Heart right ventricle (tissue), 16 donors: Measurements from ENCODE around the gene RAX2. TPM values are rescaled to one million over a fixed set of nuclear protein-coding genes. Genes with fewer than 3 reads are reported as not detected.

Source experiments
- ATAC-seq, 8 donors: fragments of 200-7000 bp; cut with Tn5 transposase; one replicate each; pipeline ENCODE4 v1.9.1; 2020; ENCODE audit warnings: mild to moderate bottlenecking in 8 of 8, moderate library complexity in 8 of 8, moderate number of reproducible peaks in 1 of 8
- DNase-seq, 2 donors: peaks; one replicate each; pipeline ENCODE4 v3.0.0-alpha.2; 2020
- H3K27ac ChIP-seq, 10 donors: fragments of 200-600 bp; sonication (generic) in 2 of 10; one replicate each; pipeline versions ENCODE4 v1.5.0 to v1.8.0; 2020 to 2022; ENCODE audit warnings: mild to moderate bottlenecking in 3 of 10
- H3K27me3 ChIP-seq, 7 donors: fragments of 200-600 bp; one replicate each; pipeline ENCODE4 v1.8.0; 2021 to 2022; ENCODE audit warnings: mild to moderate bottlenecking in 2 of 7
- H3K36me3 ChIP-seq, 9 donors: fragments of 200-600 bp; sonication (generic) in 1 of 9; one replicate each; pipeline versions ENCODE4 v1.5.0 to v1.8.0; 2020 to 2022; ENCODE audit warnings: mild to moderate bottlenecking in 2 of 9
- H3K4me1 ChIP-seq, 9 donors: fragments of 200-600 bp; sonication (generic) in 1 of 9; one replicate each; pipeline versions ENCODE4 v1.5.0 to v1.8.0; 2020 to 2022; ENCODE audit warnings: mild to moderate bottlenecking in 4 of 9
- H3K4me3 ChIP-seq, 10 donors: fragments of 200-600 bp; sonication (generic) in 2 of 10; one replicate each; pipeline versions ENCODE4 v1.5.0 to v1.8.0; 2020 to 2022; ENCODE audit warnings: mild to moderate bottlenecking in 7 of 10, moderate library complexity in 2 of 10
- H3K9me3 ChIP-seq, 11 donors: fragments of 200-600 bp in 10 of 11; sonication (generic) in 2 of 11; one replicate each; pipeline versions ENCODE4 v1.5.0 to v1.8.0; 2013 to 2022; ENCODE audit warnings: mild to moderate bottlenecking in 2 of 11, control low read depth in 1 of 11, moderate library complexity in 1 of 11
- WGBS, 2 donors: extraction: QIAGEN DNeasy Blood & Tissue Kit; methylation state at CpG; one replicate each; pipeline ENCODE4 v1.1.7; 2013; ENCODE audit warnings: inconsistent platforms in 1 of 2; 5-methylcytosine and 5-hydroxymethylcytosine counted together
- intact Hi-C, 10 donors: fragments of 100-400 bp; cut with DNase I; formaldehyde crosslinking; loops; one replicate each; pipeline versions ENCODE4 v1.11.1 to v1.14.2; 2022
- polyA plus RNA-seq, 2 donors: library from polyadenylated mRNA; stranded (reverse); fragments of 200-250 nt; gene quantifications; one replicate each; pipeline ENCODE4 v1.2.3, GENCODE V29; 2013
- total RNA-seq, 10 donors: library from RNA; stranded (reverse); fragmentation: NEBNext Ultra II Directional in 3 of 10; extraction: Animal tissue kit (Norgen Biotek cat#: 25700) in 3 of 10; gene quantifications; one replicate each; pipeline versions ENCODE4 v1.2.1 to v1.2.4, GENCODE V29; 2021 to 2023
- TF ChIP-seq, protein P1 (sequence below), 9 donors: fragments of 200-600 bp; sonication (generic) in 2 of 9; IDR thresholded peaks; one replicate each; pipeline versions ENCODE4 v1.5.0 to v1.8.0; 2021 to 2022; ENCODE audit warnings: antibody characterized with exemption in 9 of 9, mild to moderate bottlenecking in 5 of 9, moderate library complexity in 1 of 9
- donor health status: Arrhythmogenic right ventricular cardiomyopathy.
- donor health status: ischemic (EF 13 %, LVEDD 7.1; RV severe dilation, severe dysfunction).
- donor health status: healthy with polysubstance abuse.
- donor health status: DM: no; HTN: yes; CAD: no.
- donor health status: DM: no; HTN: no; CAD: no.
- donor health status: ischemic (EF 25% LVEDD 6.9; RV normal size, moderate dysfunction).
- donor health status: ischemic (EF 25% LVEDD 5.7; RV mildly dilated, moderate dysfunction).
- donor health status: healthy.
- donor health status: DM: yes; HTN: yes; CAD: no.
- donor health status: Ischemic cardiomyopathy.
- donor health status: ischemic (EF 35%, LVEDD 5.7; RV mildly dilated, moderate dysfunction).
- donor health status: nonischemic (EF 11% LVEDD 7.7; RV severe dilation, severe dysfunction).
- donor health status: DM: yes; HTN: yes; CAD: no.
- donor health status: PGD.
- donor health status: ischemic (EF 29% LVEDD 5.4; RV normal size, mild dysfunction).
- donor health status: nonischemic (EF 23%, LVEDD 6.1; RV moderate dilation, normal function).

Gene RAX2
- total and polyA plus RNA-seq, 12 donors, result not detected

DNA sequence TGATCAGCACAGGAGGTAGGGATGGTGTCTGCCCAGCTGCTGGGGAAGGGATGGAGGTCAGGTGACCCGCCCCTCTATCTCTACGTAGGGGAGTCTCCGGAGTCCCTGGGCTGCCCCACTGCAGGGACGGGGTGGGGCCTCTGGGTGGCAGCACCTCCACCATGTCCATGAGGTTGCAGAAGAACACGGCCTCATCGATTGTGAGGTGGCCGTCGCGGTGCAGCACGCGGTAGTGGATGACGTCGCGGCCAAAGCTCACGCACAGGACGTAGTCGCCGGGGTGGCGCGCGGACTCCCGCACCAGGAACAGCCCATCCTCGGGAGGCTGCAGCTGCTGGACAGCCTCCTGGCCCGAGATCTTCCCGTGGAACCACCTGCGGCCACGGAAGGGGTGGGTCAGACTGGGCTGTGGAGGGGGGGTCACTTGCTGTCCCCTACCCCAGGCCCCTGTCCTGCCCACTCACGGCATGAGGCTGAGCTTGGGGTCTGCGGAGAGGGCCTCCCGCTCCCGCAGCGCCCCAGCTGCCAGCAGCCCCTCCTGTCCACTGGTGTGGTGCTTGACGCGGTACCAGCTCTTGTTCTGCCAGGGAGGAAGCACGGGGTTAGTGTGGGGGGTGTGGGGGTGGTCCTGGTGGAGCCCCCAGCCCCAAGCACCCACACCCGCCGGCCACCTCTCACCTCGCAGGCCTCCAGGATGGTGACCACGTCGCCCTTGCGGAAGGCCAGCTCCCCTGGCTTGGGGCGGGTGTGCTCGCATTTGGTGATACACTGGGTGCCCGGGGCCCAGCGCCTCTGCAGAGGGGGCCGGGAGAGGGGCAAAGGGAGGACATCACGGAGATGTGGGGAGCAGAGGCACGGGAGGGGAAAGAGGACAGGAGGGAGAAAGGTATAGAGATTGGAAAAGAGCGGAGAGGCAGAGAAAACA lies 11.9 kb upstream of the RAX2 start:
- no peak for DNase-seq
- intact Hi-C loops, result loop anchor here in 2 of 10 donors (5.0 kb wide), 1 partner anchor 38 kb away; no protein-coding TSS in a partner anchor
- TF ChIP-seq, protein P1, sequence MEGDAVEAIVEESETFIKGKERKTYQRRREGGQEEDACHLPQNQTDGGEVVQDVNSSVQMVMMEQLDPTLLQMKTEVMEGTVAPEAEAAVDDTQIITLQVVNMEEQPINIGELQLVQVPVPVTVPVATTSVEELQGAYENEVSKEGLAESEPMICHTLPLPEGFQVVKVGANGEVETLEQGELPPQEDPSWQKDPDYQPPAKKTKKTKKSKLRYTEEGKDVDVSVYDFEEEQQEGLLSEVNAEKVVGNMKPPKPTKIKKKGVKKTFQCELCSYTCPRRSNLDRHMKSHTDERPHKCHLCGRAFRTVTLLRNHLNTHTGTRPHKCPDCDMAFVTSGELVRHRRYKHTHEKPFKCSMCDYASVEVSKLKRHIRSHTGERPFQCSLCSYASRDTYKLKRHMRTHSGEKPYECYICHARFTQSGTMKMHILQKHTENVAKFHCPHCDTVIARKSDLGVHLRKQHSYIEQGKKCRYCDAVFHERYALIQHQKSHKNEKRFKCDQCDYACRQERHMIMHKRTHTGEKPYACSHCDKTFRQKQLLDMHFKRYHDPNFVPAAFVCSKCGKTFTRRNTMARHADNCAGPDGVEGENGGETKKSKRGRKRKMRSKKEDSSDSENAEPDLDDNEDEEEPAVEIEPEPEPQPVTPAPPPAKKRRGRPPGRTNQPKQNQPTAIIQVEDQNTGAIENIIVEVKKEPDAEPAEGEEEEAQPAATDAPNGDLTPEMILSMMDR (IDR thresholded peaks at IDR 0.05), result peak in 7 of 9 donors; percentile 21 to 50 (median 37)
- Histone ChIP-seq H3K27ac (no peak overlapping the region), H3K9me3 (peaks cover 0 to 28% (median 21%) of the 10 kb centered on the region in 11 donors), H3K36me3 (no peaks in the 10 kb centered on the region), H3K4me3 (no peak overlapping the region), H3K27me3 (peaks cover 19 to 48% (median 45%) of the 10 kb centered on the region in 7 donors), H3K4me1 (peaks cover 0 to 12% (median 3%) of the 10 kb centered on the region in 9 donors)
- peak in 4 of 8 donors; percentile 15 to 59 (median 35) for ATAC-seq
- 71 to 74% methylated on average over 47 to 49 of the region's 49 CpGs for WGBS, 2 donors

DNA sequence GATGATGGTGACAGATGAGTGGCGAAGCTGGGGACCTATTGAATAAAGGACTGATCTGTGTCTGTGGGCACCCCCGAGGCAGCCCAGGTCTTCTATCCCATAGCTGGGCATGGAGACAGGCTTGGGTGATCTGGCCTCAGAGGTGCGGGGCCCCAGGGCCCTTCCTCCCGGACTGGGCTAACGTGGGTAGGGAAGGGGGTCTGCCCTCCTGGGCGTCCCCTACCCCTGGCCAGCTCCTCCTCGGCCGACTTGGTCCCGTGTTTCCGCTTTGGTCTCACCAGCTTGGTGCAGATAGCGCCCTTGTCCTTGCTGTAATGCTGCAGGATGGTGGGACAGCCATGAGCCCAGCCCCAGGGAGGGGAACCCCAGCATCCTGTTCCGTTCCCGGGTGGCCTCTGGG lies 10.9 kb upstream of the RAX2 start:
- no peak overlapping the region for H3K27ac ChIP-seq
- no peak for ATAC-seq
- intact Hi-C loops, result loop anchor here in 2 of 10 donors (5.0 kb wide), 1 partner anchor 39 kb away; no protein-coding TSS in a partner anchor
- no peak overlapping the region for H3K4me3 ChIP-seq
- TF ChIP-seq, protein P1 (IDR thresholded peaks at IDR 0.05), result no peak
- peaks cover 19 to 48% (median 45%) of the 10 kb centered on the region in 7 donors for H3K27me3 ChIP-seq
- peaks cover 0 to 12% (median 3%) of the 10 kb centered on the region in 9 donors for H3K4me1 ChIP-seq
- DNase-seq, result no peak
- H3K9me3 ChIP-seq, result peaks cover 0 to 28% (median 21%) of the 10 kb centered on the region in 11 donors
- WGBS, 2 donors, result 87 to 90% methylated on average over 13 of the region's 13 CpGs
- H3K36me3 ChIP-seq, result no peaks in the 10 kb centered on the region

GRCh38 chr19:3782330-3782729 lies 10.3 kb upstream of the RAX2 start:
- no peak for ATAC-seq
- peaks cover 19 to 48% (median 44%) of the 10 kb centered on the region in 7 donors for H3K27me3 ChIP-seq
- H3K4me3 ChIP-seq, result no peak overlapping the region
- no peak for DNase-seq
- H3K9me3 ChIP-seq, result peaks cover 0 to 28% (median 21%) of the 10 kb centered on the region in 11 donors
- WGBS, 2 donors, result 96% methylated on average over 1 of the region's 1 CpG
- H3K27ac ChIP-seq, result no peak overlapping the region
- TF ChIP-seq, protein P1 (IDR thresholded peaks at IDR 0.05), result no peak
- H3K36me3 ChIP-seq, result no peaks in the 10 kb centered on the region
- H3K4me1 ChIP-seq, result peaks cover 0 to 12% (median 3%) of the 10 kb centered on the region in 9 donors
- intact Hi-C loops, result loop anchor here in 2 of 10 donors (5.0 kb wide), 1 partner anchor 40 kb away; no protein-coding TSS in a partner anchor

DNA sequence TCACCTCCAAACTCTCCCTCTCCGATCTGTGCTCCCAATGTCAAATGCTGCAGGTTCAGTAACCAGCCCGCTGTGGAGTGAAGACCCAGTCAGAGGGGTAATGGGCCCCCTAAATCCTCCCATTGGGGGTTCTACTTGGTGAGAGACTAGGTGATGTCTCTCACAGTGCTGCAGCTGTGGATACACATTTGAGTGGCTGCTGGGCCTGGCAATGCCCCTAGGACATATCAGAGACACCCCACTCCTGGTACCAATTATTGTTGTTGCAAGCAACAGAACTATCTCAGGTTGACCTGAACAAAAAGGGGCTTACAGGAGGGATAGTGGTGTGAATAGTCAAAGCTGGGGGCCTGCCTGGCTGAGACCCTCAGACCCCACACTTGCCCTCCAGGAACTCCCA lies 9.6 kb upstream of the RAX2 start:
- Histone ChIP-seq H3K4me3 (no peak overlapping the region), H3K36me3 (no peaks in the 10 kb centered on the region), H3K27me3 (peaks cover 19 to 43% (median 38%) of the 10 kb centered on the region in 7 donors), H3K4me1 (peaks cover 0 to 12% (median 3%) of the 10 kb centered on the region in 9 donors), H3K9me3 (peaks cover 0 to 28% (median 21%) of the 10 kb centered on the region in 11 donors), H3K27ac (no peak overlapping the region)
- ATAC-seq, result no peak
- DNase-seq, result no peak
- intact Hi-C loops, result loop anchor here in 2 of 10 donors (5.0 kb wide), 1 partner anchor 41 kb away; no protein-coding TSS in a partner anchor
- TF ChIP-seq, protein P1 (IDR thresholded peaks at IDR 0.05), result no peak
- 96 to 100% methylated on average over 2 of the region's 2 CpGs for WGBS, 2 donors
